Stimulated activated CD8-positive, alpha-beta memory T cell treated with anti-CD3 and anti-CD28 coated beads, Interleukin-4, amount 100 ng/mL, for 1 hour (primary cell): ENCODE results near the gene TMEM45B.
A peak's percentile ranks its signal among the peaks of the same experiment; 100 is the strongest.
"Not testable (repeated sequence)": the region's sequence is repeated elsewhere in the genome, so short reads cannot be mapped to it uniquely, and the experiment has no call there.

Experiments
- DNase-seq, 2 donors: peaks; one replicate each; pipeline ENCODE4 v3.0.0-alpha.2; 2020; ENCODE audit warnings: low read depth in 2 of 2, low spot score in 1 of 2

Gene TMEM45B

GRCh38 chr11:129808241-129808640, 7.4 kb upstream of the TMEM45B start:
- DNase-seq, result not testable (repeated sequence)

GRCh38 chr11:129813231-129813791, 2.3 kb upstream of the TMEM45B start:
- no peak for DNase-seq

GRCh38 chr11:129814244-129815014, 1.2 kb upstream of the TMEM45B start:
- DNase-seq, result peak in 1 of 2 donors; percentile 39

- DNase-seq, result no peak
Observed at GRCh38 chr11:129817534-129818051, 1.9 kb downstream of the TMEM45B start.

- DNase-seq, result not testable (repeated sequence)
Observed at GRCh38 chr11:129818236-129818635, 2.6 kb downstream of the TMEM45B start.

GRCh38 chr11:129819237-129819636, 3.6 kb downstream of the TMEM45B start:
- no peak for DNase-seq

GRCh38 chr11:129820228-129820627, 4.6 kb downstream of the TMEM45B start:
- DNase-seq, result not testable (repeated sequence)

GRCh38 chr11:129823281-129823680, 7.6 kb downstream of the TMEM45B start:
- not testable (repeated sequence) for DNase-seq

- not testable (repeated sequence) for DNase-seq
Observed at GRCh38 chr11:129823799-129824198, 8.2 kb downstream of the TMEM45B start.

- DNase-seq, result no peak
Observed at GRCh38 chr11:129825380-129825779, 9.7 kb downstream of the TMEM45B start.

GRCh38 chr11:129828301-129828836, 12.7 kb downstream of the TMEM45B start:
- no peak for DNase-seq

- DNase-seq, result not testable (repeated sequence)
Observed at GRCh38 chr11:129829497-129829896, 13.8 kb downstream of the TMEM45B start.

GRCh38 chr11:129831227-129831626, 15.6 kb downstream of the TMEM45B start:
- not testable (repeated sequence) for DNase-seq

- DNase-seq, result not testable (repeated sequence)
Observed at GRCh38 chr11:129833260-129833659, 17.6 kb downstream of the TMEM45B start.

GRCh38 chr11:129836423-129836891, 20.8 kb downstream of the TMEM45B start:
- not testable (repeated sequence) for DNase-seq

GRCh38 chr11:129836979-129837378, 21.3 kb downstream of the TMEM45B start:
- no peak for DNase-seq

GRCh38 chr11:129840236-129840635, 24.6 kb downstream of the TMEM45B start:
- no peak for DNase-seq

GRCh38 chr11:129842138-129842537, 26.5 kb downstream of the TMEM45B start:
- no peak for DNase-seq

- no peak for DNase-seq
Observed at GRCh38 chr11:129846508-129847335, 31.1 kb downstream of the TMEM45B start.

- DNase-seq, result not testable (repeated sequence)
Observed at GRCh38 chr11:129847361-129847760, 31.7 kb downstream of the TMEM45B start.
